Mononuclear cell (primary cell): Measurements from ENCODE around the gene PDE4DIP. TPM values are rescaled to one million over a fixed set of nuclear protein-coding genes. Genes with fewer than 3 reads are reported as not detected.
A peak's percentile ranks its signal among the peaks of the same experiment; 100 is the strongest.
"Not testable (repeated sequence)": the region's sequence is repeated elsewhere in the genome, so short reads cannot be mapped to it uniquely, and the experiment has no call there.

Experiments used
- H3K27me3 ChIP-seq: 2 replicates; pipeline ENCODE4 v1.6.0; 2011; ENCODE audit warnings: low read length, control low read depth; ENCODE audit not compliant: insufficient read depth
- H3K4me1 ChIP-seq: 2 replicates; pipeline ENCODE4 v1.5.1; 2011; ENCODE audit warnings: mild to moderate bottlenecking, low read length, control low read depth; ENCODE audit not compliant: insufficient read depth
- H3K4me3 ChIP-seq: 2 replicates; pipeline ENCODE4 v1.5.1; 2011; ENCODE audit warnings: mild to moderate bottlenecking, low read length, moderate library complexity
- H3K9me3 ChIP-seq: 2 replicates; pipeline ENCODE4 v1.5.1; 2011; ENCODE audit warnings: low read depth, mild to moderate bottlenecking, control low read depth, low read length
- total RNA-seq: library from RNA; depleted of rRNA; stranded (reverse); fragments of >200 nt; gene quantifications from one replicate; pipeline ENCODE4 v1.2.3, GENCODE V29; 2012

PDE4DIP gene
- total RNA-seq, 1 donor: 37.6 TPM

- H3K4me1 ChIP-seq, H3K9me3 ChIP-seq, H3K4me3 ChIP-seq, H3K27me3 ChIP-seq: not testable (repeated sequence)
These were observed 91.3 kb downstream of the PDE4DIP start for GRCh38 chr1:148935381-148936002.

DNA sequence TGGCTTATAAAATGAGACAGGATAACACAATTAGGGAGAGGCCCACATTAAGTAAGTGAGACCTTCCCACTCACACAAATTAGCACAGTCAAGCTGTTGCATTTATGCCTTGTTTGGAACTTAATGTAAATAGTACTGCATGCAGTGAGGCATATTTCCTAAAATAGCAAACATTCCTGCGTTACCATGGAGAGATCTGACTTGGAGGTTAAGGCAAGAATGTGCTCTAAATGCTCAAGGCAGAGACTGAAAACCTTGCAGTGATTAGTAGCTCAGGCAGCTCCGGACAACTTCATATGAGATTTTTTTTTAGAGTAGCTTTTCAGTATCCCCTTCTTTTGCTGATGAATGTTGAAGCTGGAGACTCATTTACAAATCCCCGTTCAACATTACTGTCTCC is 98.7 kb downstream of the PDE4DIP start:
- not testable (repeated sequence) for H3K9me3 ChIP-seq, H3K4me1 ChIP-seq, H3K4me3 ChIP-seq, H3K27me3 ChIP-seq

- not testable (repeated sequence) for H3K4me1 ChIP-seq, H3K27me3 ChIP-seq, H3K4me3 ChIP-seq, H3K9me3 ChIP-seq
These were observed 100.9 kb downstream of the PDE4DIP start for GRCh38 chr1:148945130-148945529.

- H3K27me3 ChIP-seq, H3K4me1 ChIP-seq, H3K4me3 ChIP-seq, H3K9me3 ChIP-seq: not testable (repeated sequence)
These were observed 104.5 kb downstream of the PDE4DIP start for GRCh38 chr1:148948768-148949167.

- not testable (repeated sequence) for H3K4me1 ChIP-seq, H3K27me3 ChIP-seq, H3K9me3 ChIP-seq
- peak overlapping the region; percentile 48 for H3K4me3 ChIP-seq
These were observed 107.4 kb downstream of the PDE4DIP start for GRCh38 chr1:148951336-148952227.

DNA sequence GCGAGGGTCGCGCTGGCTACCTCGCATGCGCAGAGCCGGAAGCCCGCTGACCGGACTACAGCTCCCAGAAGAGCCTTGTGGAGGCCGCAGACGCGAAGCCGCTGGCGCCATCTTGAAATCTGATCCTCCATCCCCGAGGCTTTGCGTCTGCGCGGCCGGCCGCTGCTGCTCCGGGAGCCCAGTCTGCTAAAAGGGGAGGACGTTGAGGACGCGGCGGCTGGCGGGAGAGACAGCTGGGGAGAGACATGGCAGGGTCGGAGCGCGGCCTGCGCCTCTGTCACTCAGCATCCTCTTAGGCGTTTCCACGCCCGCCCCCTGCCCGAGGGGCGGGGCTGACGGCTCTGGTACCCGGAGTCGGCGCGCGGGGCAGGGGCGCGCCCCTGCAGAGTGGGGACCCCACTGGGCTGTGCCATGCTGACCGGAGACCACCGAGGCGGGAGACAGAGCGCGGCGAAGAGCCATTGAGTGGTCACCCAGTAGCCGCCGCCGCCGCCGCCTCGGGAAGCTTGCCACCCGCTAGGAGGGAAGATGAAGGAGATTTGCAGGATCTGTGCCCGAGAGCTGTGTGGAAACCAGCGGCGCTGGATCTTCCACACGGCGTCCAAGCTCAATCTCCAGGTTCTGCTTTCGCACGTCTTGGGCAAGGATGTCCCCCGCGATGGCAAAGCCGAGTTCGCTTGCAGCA is 108.2 kb downstream of the PDE4DIP start:
- peak overlapping the region; percentile 48 for H3K4me3 ChIP-seq
- not testable (repeated sequence) for H3K27me3 ChIP-seq, H3K9me3 ChIP-seq, H3K4me1 ChIP-seq

GRCh38 chr1:148952938-148953616 is 108.8 kb downstream of the PDE4DIP start:
- not testable (repeated sequence) for H3K9me3 ChIP-seq, H3K27me3 ChIP-seq, H3K4me1 ChIP-seq
- H3K4me3 ChIP-seq: peak overlapping the region; percentile 48

GRCh38 chr1:148953730-148954129 is 109.5 kb downstream of the PDE4DIP start:
- not testable (repeated sequence) for H3K9me3 ChIP-seq, H3K4me3 ChIP-seq, H3K27me3 ChIP-seq, H3K4me1 ChIP-seq

DNA sequence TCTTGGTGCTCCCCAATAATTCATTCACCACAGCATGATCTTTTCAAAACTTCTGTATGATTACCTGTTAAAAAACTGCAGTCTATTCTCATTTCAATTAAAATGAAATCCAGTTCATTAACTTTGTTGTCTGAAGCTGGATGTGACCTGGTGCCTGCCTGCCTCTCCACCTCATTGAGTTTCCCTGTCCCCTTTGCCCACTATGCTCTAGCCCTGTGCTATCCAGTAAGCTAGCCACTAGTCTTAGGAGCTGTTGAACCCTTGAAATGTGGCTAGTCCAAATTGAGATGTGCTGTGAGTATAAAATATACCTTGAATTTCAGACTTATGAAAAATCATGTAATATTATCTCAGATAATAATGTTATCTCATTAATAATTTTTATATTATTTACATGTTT is 114.1 kb downstream of the PDE4DIP start:
- not testable (repeated sequence) for H3K4me1 ChIP-seq, H3K27me3 ChIP-seq, H3K9me3 ChIP-seq, H3K4me3 ChIP-seq

GRCh38 chr1:148960212-148961000 is 116.2 kb downstream of the PDE4DIP start:
- H3K27me3 ChIP-seq, H3K4me1 ChIP-seq, H3K9me3 ChIP-seq, H3K4me3 ChIP-seq: not testable (repeated sequence)

GRCh38 chr1:148962127-148962857 is 118.1 kb downstream of the PDE4DIP start:
- H3K4me3 ChIP-seq, H3K27me3 ChIP-seq, H3K9me3 ChIP-seq, H3K4me1 ChIP-seq: not testable (repeated sequence)

DNA sequence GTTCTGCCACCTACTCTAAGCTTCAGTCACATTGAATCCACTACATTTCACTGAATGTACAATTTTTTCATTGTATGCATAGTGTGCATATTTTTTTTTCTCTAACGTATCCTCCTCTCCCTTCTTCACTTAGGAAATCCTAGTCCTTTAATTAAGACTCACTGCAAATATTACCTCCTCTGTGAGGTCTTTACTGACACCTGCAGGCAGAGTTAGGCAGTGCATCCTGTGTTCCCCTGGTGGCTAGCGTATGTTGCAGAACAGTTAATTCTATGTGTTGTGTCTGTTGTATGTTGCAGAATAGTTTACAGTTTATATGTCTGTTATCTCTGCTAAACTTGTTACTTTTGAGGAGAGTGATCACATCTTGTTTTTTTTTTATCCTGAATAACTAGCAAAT is 121.9 kb downstream of the PDE4DIP start:
- not testable (repeated sequence) for H3K4me1 ChIP-seq, H3K9me3 ChIP-seq, H3K4me3 ChIP-seq, H3K27me3 ChIP-seq

DNA sequence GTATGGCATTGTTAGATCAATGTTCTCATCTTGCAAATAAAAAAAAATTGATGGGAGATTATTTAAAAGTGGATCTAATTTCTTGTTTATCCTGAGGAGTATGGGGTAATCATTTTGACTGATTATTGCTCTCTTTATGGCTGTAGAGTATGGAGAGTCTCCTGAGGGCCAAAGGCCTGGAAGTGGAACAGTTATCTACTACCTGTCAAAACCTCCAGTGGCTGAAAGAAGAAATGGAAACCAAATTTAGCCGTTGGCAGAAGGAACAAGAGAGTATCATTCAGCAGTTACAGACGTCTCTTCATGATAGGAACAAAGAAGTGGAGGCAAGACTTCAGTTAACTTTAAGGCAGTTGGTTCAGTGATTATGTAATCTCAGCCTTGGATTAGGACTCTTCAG is 123.4 kb downstream of the PDE4DIP start:
- H3K4me1 ChIP-seq, H3K4me3 ChIP-seq, H3K27me3 ChIP-seq, H3K9me3 ChIP-seq: not testable (repeated sequence)

DNA sequence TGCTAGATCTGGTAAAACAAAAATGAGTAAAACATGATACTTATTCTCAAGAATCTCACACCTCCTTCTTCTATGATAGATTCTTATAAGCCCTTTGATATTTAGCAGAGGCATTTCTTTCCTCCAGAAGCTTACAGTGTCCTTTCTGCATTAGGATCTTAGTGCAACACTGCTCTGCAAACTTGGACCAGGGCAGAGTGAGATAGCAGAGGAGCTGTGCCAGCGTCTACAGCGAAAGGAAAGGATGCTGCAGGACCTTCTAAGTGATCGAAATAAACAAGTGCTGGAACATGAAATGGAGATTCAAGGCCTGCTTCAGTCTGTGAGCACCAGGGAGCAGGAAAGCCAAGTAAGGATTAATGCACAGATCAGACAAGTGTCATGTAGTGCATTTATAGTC is 124.5 kb downstream of the PDE4DIP start:
- H3K27me3 ChIP-seq, H3K4me3 ChIP-seq, H3K9me3 ChIP-seq, H3K4me1 ChIP-seq: not testable (repeated sequence)
